ELF-1 (cell line): ENCODE results near the gene KPNA3.

ENCODE experiments used
- DNase-seq: peaks from one replicate; pipeline ENCODE4 v3.0.0-alpha.2; 2016; ENCODE audit warnings: low read depth, low spot score

KPNA3 gene

DNA sequence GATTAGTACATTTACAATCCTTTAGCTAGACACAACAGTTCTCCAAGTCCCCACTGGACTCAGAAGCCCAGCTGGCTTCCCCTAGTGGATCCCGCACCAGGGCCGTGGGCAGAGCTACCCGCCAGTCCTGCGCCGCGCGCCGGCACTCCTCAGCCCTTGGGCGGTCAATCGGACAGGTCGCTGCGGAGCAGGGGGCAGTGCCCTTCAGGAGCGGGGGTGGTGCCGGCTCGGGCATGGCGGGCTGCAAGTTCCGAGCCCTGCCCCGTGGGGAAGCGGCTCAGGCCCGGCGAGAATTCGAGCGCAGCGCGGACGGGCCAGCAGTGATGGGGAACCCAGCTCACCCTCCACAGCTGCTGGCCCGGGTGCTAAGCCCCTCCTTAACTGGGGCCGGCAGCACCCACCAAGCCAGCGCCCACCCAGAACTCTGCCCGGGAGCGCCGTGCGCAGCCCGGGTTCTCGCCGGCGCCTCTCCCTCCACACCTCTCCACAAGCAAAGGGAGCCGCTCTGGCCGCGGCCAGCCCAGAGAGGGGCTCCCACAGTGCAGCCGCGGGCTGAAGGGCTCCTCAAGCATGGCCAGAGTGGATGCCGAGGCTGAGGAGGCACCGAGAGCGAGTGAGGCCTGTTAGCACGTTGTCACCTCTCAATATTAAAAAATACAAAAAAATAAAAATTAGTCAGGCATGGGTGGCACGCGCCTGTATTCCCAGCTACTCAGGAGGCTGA, 114.1 kb downstream of the KPNA3 start:
- no peak for DNase-seq

DNA sequence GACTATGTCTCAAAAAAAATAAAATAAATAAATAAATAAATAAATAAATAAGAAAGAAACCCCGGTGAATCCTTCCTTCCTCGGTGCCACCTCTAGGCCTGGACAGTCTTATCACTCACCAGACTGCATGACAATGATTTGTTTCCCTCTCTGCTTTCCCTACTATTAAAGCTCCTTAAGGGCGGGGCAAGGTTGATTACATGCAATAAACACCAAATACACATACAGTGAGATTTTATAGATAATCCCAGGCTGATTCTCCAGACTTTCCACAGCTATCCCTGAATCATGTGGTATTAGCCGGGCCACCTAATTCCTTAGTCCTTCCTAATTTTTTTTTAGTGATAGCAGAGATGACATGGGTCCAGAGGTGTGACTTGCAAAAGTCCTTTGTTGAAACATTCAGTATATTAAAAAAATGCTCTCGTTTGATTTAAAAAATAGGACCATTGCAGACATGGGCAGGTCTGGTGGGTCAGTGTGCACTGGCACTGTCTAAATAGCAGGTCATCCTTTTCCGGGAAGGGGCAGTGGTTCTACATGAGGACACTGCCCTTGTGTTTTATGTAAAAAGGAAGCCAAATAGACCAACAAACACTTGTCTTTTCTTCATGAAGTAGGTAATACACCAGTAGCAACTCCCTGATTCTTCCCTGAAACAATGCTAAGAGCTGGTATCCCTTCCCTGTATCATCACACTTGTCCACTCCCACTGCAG, 115.7 kb downstream of the KPNA3 start:
- no peak for DNase-seq

GRCh38 chr13:49670828-49671227, 121.7 kb downstream of the KPNA3 start:
- DNase-seq: no peak

GRCh38 chr13:49669735-49670309, 122.7 kb downstream of the KPNA3 start:
- peak; percentile 59 for DNase-seq

- no peak for DNase-seq
Measured at GRCh38 chr13:49667773-49668172, 124.7 kb downstream of the KPNA3 start.

DNA sequence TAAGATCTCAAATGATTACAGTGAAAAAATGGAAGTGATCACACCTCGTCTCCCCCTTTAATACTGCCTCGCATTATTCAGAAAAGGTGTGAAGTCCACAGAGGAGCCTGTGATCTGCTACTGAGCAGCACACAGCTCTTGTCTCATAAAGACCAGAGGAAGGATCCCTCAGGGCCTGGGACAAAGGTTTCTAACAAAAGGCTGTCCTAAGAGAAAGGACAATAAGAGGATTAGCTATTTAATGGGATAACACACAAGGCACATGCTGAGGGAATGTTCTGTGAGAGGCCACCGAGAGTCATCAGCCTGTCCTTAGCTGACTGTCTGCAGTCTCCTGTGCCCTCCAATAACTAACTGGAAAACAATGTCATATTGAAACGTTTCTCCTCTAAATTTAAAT, 127.9 kb downstream of the KPNA3 start:
- peak; percentile 55 for DNase-seq

- peak; percentile 14 for DNase-seq
Measured at GRCh38 chr13:49657241-49657641, 135.2 kb downstream of the KPNA3 start.

DNA sequence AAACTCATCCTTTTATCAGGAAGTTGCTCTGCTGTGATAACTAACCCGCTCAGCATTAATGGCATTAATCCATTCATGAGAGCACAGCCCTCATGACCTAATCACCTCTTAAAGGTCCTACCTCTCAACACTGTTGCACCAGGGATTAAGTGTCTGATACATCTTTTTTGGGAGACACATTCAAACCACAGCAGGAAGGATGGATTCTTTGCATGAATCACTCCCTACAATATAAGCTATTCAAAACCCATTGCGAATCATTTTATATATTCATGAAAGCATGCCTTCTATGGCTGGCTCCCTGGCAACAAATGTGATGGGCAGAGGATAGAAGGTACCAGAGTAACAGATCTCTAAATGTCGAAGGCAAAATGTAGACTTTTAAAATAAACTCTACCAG, 136.6 kb downstream of the KPNA3 start:
- DNase-seq: no peak

DNA sequence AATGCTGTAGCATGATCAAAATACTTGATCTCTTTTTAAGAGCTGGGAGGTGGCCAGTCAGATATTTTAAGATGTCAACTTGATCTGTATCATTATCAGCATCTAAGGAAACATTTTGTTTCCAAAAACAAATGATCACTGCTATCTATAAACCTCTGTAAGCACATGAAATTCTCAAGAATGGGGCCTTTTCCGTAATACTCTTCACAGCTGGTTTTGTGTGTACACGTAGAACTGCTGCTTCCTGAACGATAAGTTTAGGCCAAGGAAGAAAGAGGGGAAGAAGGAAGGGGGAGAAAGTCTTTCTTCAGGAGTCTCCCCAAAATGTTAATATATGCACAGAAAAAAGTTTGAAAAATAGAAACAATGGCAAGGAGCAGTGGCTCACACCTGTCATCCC, 138.5 kb downstream of the KPNA3 start:
- DNase-seq: no peak

GRCh38 chr13:49653478-49653877, 139.0 kb downstream of the KPNA3 start:
- no peak for DNase-seq

GRCh38 chr13:49652355-49653305, 139.9 kb downstream of the KPNA3 start:
- DNase-seq: peak; percentile 79

DNA sequence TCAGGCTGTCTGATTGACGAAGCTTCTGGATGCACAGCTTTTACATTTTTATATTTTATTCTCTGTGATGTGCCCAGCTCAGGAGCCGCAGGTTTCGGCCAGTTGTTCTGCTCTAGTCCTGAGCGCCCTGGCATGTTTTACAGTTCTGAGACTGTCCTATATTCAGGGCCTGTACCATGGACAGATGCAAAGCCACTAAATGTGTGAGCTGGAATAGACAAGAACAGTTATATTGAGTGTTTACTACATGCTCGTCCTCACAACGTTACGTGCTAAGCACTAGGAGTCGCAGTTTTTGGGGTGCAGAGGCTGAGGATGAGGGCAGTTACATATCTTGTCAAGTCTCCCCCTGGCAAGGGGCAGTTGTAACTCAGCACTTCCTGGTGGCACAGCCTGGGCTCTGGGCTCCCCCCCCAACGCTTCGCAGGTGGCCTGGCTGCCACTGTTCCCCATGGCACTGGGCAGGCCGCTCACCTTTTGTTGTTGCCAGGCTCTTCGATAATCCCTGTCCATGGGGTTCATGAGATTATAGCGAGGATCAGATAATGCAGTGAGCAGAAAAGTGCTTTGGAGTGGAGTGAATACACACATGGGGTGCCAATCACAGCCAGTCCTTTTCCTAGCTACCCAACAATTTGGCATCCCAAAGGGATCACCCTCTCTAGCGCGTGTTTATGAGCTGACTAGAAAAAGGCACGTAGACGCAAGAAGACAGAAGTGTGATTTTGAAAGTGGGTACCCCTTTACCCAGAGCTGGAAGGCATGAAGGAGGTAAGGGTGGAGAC, 140.7 kb downstream of the KPNA3 start:
- no peak for DNase-seq

DNA sequence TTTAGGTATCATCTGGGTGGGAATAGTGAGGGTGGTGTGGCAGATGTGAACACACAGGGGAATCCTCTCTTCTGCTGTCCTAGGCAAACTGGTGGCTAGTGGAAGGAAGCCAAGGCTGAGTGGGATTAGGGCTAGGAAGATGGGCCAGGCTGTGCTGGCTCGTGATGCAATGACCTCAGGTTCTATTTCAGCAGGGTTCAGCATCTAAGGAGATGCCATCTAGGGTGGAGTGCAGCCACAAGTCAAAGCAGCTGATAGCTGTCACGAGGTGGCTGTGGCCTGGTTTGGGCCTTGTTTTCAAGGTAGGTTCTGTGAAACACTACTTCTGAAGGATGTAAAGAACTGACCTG, 142.5 kb downstream of the KPNA3 start:
- DNase-seq: no peak
